Measurements from ENCODE around the gene GRB10. TPM values are rescaled to one million over a fixed set of nuclear protein-coding genes. Genes with fewer than 3 reads are reported as not detected.

GRB10 gene
- total RNA-seq, 1 experiment from 2014 or later: 47.9 TPM

GRCh38 chr7:50721661-50722259 is 60.9 kb downstream of the GRB10 start:
- BruUV-seq (replicated peaks): no TSS peak
- peaks cover 26% of the 10 kb centered on the region for H4K20me1 ChIP-seq (ENCODE audit: insufficient read depth)
- ChIA-PET CTCF (interaction anchor here (0.7 kb wide), 1 partner anchor 86 kb away, joined by 3 read pairs; no protein-coding TSS in a partner anchor), POLR2A (ENCODE audit: unreplicated experiment) (no interaction called here)
- TF ChIP-seq, protein P1, sequence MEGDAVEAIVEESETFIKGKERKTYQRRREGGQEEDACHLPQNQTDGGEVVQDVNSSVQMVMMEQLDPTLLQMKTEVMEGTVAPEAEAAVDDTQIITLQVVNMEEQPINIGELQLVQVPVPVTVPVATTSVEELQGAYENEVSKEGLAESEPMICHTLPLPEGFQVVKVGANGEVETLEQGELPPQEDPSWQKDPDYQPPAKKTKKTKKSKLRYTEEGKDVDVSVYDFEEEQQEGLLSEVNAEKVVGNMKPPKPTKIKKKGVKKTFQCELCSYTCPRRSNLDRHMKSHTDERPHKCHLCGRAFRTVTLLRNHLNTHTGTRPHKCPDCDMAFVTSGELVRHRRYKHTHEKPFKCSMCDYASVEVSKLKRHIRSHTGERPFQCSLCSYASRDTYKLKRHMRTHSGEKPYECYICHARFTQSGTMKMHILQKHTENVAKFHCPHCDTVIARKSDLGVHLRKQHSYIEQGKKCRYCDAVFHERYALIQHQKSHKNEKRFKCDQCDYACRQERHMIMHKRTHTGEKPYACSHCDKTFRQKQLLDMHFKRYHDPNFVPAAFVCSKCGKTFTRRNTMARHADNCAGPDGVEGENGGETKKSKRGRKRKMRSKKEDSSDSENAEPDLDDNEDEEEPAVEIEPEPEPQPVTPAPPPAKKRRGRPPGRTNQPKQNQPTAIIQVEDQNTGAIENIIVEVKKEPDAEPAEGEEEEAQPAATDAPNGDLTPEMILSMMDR (conservative IDR thresholded peaks at IDR 0.05): no peak
- TF ChIP-seq EZH2 (IDR thresholded peaks at IDR 0.05; ENCODE audit: low read depth): no peak
- no peaks in the 10 kb centered on the region for H3K9me2 ChIP-seq (ENCODE audit: insufficient read depth)
- H3K4me1 ChIP-seq (replicated peaks; ENCODE audit: insufficient read depth): peaks cover 25% of the 10 kb centered on the region
- H3K4me3 ChIP-seq: no peak overlapping the region
- H3K9me3 ChIP-seq (ENCODE audit: insufficient read depth, low read depth): no peaks in the 10 kb centered on the region
- H3K79me2 ChIP-seq (ENCODE audit: low read depth): peaks cover 22% of the 10 kb centered on the region
- DNase-seq: no peak
- H3K4me2 ChIP-seq: no peak overlapping the region
- no peak overlapping the region for H2AFZ ChIP-seq
- no peak overlapping the region for H3K27ac ChIP-seq
- no peaks in the 10 kb centered on the region for H3K36me3 ChIP-seq (ENCODE audit: low read depth)
- intact Hi-C loops (cut with micrococcal nuclease; ENCODE audit: unreplicated experiment): no loop called here
- no peaks in the 10 kb centered on the region for H3K27me3 ChIP-seq (ENCODE audit: insufficient read depth, low read depth)
- H3F3A ChIP-seq (ENCODE audit: insufficient read depth, low read depth): peaks cover 3% of the 10 kb centered on the region; the same call in 1 of the 2 replicates

DNA sequence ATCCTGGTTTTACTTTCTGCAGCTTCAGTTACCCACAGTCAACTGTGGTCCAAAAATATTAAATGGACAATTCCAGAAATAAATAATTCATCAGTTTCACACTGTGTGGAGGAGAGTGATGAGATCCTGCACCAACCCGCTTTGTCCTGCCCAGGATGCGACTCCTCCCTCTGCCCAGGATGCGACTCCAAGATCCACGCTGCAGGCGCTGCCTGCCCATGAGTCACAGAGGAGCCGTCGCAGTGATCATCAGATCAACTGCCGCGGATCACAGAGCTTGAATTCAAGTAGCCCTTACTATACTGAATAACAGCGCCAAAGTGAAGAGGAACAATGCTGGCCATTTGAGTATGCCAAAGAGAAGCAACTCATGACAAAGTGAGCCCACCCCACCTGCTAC is 61.5 kb downstream of the GRB10 start:
- CTCF ChIA-PET: interaction anchor here (0.6 kb wide), 1 partner anchor 102 kb away, joined by 4 read pairs; no protein-coding TSS in a partner anchor
- no TSS peak for BruUV-seq (replicated peaks)
- H3K79me2 ChIP-seq (ENCODE audit: low read depth): peaks cover 25% of the 10 kb centered on the region

GRCh38 chr7:50720295-50720694 is 62.4 kb downstream of the GRB10 start:
- TF ChIP-seq EZH2 (IDR thresholded peaks at IDR 0.05; ENCODE audit: low read depth): no peak
- TF ChIP-seq, protein P1 (conservative IDR thresholded peaks at IDR 0.05): no peak
- intact Hi-C loops (cut with micrococcal nuclease; ENCODE audit: unreplicated experiment): no loop called here
- no TSS peak for BruUV-seq (replicated peaks)
- no peak overlapping the region for H3K4me3 ChIP-seq
- H3F3A ChIP-seq (ENCODE audit: insufficient read depth, low read depth): peaks cover 17% of the 10 kb centered on the region
- no peaks in the 10 kb centered on the region for H3K9me2 ChIP-seq (ENCODE audit: insufficient read depth)
- CTCF ChIA-PET: no interaction called here
- no peak overlapping the region for H3K4me2 ChIP-seq
- no peak for DNase-seq
- POLR2A ChIA-PET (ENCODE audit: unreplicated experiment): no interaction called here
- H2AFZ ChIP-seq: no peak overlapping the region
- no peaks in the 10 kb centered on the region for H3K9me3 ChIP-seq (ENCODE audit: insufficient read depth, low read depth)
- H3K27me3 ChIP-seq (ENCODE audit: insufficient read depth, low read depth): no peaks in the 10 kb centered on the region
- H3K4me1 ChIP-seq (replicated peaks; ENCODE audit: insufficient read depth): peaks cover 39% of the 10 kb centered on the region
- no peaks in the 10 kb centered on the region for H3K36me3 ChIP-seq (ENCODE audit: low read depth)
- H4K20me1 ChIP-seq (ENCODE audit: insufficient read depth): peaks cover 20% of the 10 kb centered on the region
- peaks cover 32% of the 10 kb centered on the region for H3K79me2 ChIP-seq (ENCODE audit: low read depth)
- no peak overlapping the region for H3K27ac ChIP-seq

More for the DNA sequence above, 61.5 kb downstream of the GRB10 start:
- H2AFZ ChIP-seq: no peak overlapping the region
- POLR2A ChIA-PET (ENCODE audit: unreplicated experiment): no interaction called here
- no peak for DNase-seq
- H3K4me3 ChIP-seq: no peak overlapping the region
- no peak overlapping the region for H3K4me2 ChIP-seq
- no peaks in the 10 kb centered on the region for H3K9me2 ChIP-seq (ENCODE audit: insufficient read depth)
- intact Hi-C loops (cut with micrococcal nuclease; ENCODE audit: unreplicated experiment): no loop called here
- H3K27ac ChIP-seq: no peak overlapping the region
- TF ChIP-seq EZH2 (IDR thresholded peaks at IDR 0.05; ENCODE audit: low read depth): no peak
- TF ChIP-seq, protein P1 (conservative IDR thresholded peaks at IDR 0.05): no peak
- H3F3A ChIP-seq (ENCODE audit: insufficient read depth, low read depth): peaks cover 8% of the 10 kb centered on the region
- H3K27me3 ChIP-seq (ENCODE audit: insufficient read depth, low read depth): no peaks in the 10 kb centered on the region
- H3K9me3 ChIP-seq (ENCODE audit: insufficient read depth, low read depth): no peaks in the 10 kb centered on the region
- H3K4me1 ChIP-seq (replicated peaks; ENCODE audit: insufficient read depth): peaks cover 31% of the 10 kb centered on the region
- H4K20me1 ChIP-seq (ENCODE audit: insufficient read depth): peaks cover 26% of the 10 kb centered on the region
- no peaks in the 10 kb centered on the region for H3K36me3 ChIP-seq (ENCODE audit: low read depth)
